NCI-H2196 treated with DMSO at 0.1 percent for 48 hours (cell line): ENCODE measurements around the gene AP5Z1.

ENCODE experiments used
- DNase-seq: peaks from one replicate; lab custom pipeline; 2025; ENCODE audit not compliant: unreplicated experiment; lab: John Stamatoyannopoulos, UW

Gene AP5Z1, protein sequence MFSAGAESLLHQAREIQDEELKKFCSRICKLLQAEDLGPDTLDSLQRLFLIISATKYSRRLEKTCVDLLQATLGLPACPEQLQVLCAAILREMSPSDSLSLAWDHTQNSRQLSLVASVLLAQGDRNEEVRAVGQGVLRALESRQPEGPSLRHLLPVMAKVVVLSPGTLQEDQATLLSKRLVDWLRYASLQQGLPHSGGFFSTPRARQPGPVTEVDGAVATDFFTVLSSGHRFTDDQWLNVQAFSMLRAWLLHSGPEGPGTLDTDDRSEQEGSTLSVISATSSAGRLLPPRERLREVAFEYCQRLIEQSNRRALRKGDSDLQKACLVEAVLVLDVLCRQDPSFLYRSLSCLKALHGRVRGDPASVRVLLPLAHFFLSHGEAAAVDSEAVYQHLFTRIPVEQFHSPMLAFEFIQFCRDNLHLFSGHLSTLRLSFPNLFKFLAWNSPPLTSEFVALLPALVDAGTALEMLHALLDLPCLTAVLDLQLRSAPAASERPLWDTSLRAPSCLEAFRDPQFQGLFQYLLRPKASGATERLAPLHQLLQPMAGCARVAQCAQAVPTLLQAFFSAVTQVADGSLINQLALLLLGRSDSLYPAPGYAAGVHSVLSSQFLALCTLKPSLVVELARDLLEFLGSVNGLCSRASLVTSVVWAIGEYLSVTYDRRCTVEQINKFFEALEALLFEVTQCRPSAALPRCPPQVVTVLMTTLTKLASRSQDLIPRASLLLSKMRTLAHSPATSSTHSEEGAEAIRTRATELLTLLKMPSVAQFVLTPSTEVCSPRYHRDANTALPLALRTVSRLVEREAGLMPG

DNA sequence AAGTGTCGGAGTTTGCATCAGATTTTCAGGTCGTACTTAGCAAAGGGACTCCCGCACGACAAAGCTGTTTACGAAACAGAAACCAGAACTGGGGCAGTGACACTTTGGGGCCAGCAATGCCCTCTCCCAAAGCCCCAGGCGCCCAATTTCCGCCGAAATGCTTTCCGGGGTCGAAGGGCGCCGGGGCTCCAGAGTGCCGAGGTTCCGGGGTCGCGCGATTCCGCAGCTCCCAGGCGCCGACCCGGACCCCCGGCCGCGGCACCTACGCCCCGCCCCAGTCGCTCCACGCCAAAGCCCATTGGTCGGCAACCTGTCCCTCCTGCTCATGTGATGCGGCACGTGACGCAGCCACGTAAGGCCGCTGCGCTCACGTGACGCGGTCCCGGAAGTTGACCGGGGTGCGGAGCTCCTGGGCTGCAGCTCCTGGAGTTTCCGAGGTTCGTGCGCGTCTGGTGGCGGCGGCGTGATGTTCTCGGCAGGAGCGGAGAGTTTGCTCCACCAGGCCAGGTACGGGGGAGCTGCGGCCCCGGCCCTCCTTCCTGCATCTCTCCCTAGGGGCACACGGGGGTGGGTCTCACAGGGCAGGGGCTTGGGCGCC lies at the start of gene AP5Z1:
Gene AP5Z1, plus strand, starts transcription at position 374 of the 598 bp plus-strand sequence. Its CDS starts 93 bp downstream, at position 467.
- peak; percentile 82 for DNase-seq

DNA sequence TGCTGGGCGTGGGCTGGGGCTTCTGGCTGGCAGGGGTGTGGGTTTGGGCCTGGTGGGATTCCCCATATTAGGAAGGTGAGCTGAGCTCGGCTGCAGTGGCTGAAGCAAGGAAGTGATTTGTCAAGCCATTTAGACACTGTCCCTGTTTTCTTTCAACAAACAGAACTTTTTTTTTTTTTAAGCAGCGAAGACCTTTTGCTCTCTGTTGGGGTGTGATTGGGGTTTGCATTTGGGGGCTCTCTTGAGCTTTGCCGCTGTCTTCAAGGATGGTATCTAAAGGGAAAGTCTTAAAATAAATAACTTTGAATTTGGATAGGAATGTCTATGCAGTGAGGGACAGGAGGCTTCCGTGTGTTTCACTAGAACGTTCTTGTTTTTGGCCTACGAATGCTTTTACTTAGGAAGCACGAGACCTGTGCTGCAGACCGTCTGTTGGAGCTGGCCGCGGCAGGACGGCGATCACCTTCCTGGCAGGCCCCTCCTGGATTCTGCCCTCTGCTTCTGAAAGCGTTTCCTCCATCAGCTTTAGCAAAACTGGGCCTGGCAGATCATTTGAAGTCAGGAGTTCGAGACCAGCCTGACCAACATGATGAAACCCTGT lies 49.5 kb upstream of the AP5Z1 start:
- no peak for DNase-seq

DNA sequence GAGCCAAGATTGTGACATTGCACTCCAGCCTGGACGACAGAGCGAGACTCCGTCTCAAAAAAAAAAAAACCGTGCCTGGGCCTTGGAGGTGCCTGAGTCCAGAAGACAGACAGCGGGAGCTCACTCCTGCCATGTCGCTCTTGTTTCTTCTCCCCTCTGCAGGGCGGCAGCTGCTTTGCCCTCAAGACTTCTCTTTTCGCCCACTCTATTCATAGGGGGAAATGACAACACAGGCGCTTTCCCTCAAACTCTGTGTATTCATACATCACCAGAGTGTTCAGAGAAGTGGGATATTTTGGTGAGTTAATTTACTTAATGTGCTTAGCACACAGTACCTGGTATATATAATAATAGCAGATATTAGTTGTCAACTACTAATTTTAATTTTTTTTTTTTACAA lies 48.9 kb upstream of the AP5Z1 start:
- no peak for DNase-seq

DNA sequence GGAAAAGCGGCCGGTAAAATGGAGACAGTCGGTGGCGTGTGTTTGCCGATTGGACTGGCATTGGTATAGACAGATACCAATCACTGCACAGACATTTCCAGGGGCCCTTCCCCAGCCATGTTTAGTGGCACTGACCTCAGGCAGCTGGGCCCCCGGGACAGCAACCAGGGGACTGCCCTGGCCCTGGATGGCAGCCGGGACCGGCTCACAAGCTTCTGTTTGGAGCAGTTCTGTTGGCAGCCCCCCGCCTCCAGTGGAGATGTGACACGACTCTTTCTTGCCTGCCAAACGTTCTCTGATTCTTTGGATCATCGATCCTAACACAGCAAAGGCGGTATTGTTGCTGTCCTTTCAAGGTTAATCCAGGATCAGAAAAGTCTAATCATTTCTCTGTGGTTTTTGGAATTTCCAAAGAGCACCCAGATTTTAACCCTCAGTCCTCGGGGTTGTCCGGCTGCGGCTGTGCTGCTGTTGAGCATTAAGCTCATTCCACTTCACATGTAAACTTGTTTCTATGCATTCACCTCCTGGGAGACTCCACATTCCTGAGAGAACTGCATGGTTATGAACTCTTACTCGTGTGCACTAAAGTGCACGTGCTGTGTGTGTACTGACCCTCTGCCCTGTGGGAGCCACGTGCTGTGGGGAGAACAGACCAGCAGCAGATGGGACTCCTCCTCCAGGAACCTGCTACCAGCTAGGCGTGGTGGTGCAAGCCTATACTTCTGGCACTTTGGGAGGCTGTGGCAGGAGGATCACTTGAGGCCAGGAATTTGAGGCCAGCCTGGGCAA lies 47.3 kb upstream of the AP5Z1 start:
- DNase-seq: no peak

DNA sequence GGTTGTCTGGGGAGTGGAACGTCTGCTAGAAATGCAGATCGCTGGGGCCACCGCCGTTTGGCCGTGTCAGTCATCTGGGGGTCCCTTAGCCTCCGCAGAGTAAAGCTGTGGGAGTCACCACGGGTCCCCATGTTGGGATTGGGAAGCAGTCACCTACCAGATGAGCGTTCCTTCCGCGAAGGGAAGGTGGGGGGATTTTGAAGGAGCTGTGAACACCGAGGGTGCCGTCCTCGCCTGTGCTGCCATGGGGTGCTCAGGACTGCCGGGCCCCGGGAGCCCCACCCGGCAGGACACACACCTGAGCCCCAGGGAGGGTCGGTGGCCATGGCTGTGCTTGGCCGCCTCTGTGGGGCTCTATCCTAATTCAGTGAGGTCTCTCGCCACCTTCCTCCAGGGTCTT lies 46.2 kb upstream of the AP5Z1 start:
- DNase-seq: no peak

DNA sequence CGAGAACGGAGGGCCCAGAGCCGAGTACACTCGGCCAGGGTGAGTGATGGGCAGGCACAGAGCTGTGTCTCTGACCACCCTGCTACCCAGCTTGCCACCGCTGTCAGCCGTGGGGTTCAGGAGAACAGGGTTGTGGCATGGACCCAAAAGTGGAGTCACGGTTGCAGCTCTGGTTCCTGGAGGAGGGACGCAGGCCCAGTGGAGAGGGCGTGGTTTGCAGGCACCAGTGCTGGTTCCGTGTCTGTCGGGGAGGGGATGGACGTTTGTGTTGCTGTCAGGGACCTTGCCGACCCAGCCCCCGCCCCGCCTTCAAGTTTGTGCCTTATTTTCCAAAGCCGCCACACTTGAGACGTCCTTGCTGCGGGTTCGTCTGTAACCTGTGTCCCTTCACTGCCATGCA lies 45.1 kb upstream of the AP5Z1 start:
- no peak for DNase-seq

DNA sequence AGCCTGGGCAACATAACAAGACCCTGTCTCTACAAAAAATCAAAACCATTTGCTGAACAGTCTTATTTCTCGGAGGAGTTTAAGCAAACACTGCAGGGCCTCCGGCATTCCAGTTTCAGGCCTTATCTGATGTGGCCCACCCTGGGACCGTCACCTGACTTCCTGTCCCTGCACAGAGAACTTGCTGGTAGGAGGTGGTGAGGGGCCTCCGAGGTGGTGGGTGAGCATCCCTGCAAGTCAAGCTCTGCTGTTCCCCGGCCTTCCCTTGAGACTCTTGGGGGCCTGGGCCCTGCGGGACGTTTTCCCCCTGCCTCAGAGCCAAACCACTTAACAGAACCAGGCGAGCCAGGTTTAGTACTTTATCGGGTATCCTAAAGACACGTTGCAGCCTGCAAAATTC lies 44.5 kb upstream of the AP5Z1 start:
- no peak for DNase-seq

DNA sequence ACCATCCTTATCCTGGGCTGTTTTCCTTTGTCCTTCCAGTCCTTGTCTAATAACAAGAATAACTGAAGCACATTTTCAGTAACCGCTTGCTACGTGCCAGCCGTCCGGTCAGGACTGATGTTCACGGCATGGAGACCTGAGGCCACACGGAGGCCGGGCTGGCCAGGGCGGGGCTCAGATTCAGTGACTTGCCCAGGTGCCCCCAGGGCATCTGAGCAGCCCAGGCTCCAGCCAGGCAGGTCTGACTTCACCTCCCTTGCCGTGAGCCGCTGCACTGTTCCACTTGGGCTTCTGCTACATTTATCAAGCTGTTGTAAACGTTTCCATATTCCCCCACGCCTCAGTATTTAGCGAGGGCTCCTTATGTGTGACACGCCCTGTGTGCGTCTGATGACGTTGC lies 43.6 kb upstream of the AP5Z1 start:
- DNase-seq: no peak

DNA sequence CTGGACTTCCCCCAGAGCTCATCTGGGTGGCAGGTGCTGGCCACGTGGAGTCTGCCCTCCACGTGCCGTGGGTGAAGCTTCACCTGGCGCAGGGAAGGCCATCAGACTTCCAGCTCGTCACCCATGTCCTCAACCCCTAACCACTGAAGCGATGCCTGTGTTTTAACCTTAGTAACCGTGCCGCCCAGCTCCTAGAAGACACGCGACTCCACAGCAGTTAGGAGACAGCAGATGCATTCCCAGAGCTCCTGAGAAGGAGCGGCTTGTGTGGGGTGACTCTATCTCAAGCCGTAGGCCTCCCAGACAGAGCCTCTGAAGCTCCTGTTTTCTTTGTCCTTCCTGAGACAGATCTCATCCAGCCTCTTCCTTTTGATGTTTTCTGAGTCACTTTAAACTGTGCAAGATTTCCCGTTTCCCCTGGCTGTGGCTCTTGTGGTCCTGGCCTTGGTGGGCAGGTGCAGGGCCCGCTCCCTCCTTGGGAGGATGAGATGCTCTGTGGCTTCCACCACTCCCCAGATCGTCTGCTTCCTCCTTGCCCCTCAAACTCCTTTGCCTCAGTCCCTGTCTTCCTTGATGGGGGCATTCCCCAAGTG lies 41.4 kb upstream of the AP5Z1 start:
- no peak for DNase-seq

DNA sequence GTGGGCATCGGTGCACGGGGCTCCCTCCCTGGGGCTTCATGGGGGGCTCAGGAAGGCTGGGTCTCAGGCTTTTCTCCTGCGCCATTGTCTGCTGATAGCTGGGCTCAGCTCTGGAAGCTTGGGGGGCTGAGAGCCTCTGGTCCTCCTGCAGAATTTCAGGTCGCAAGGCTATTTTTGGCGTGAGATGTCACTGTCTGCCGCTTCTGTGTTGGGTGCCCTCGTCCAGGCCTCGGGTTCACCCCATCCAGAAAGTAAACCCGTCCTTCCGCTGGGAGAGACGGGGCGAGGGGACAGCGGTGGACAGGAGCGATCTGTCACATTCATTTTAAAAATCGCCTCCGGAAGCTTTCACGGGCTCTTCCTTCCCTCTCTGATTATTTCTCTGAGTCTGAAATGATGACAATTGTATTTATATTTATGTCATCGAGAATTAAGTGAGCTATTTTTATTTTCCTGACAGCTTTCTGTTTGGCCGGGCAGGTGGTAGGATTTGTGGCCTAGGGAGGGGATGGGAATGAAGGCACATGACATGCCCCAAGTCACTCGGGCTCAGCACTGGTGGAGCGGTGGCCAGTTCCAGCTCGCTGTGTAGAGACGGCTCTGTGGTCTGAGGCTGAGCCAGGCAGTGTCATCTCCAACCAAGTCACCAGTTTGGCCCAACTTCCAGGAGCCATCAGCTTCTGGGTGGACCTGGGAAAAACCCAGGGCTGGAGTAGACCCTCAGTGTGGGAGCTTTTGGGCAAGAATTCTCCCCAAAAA lies 40.7 kb upstream of the AP5Z1 start:
- no peak for DNase-seq

DNA sequence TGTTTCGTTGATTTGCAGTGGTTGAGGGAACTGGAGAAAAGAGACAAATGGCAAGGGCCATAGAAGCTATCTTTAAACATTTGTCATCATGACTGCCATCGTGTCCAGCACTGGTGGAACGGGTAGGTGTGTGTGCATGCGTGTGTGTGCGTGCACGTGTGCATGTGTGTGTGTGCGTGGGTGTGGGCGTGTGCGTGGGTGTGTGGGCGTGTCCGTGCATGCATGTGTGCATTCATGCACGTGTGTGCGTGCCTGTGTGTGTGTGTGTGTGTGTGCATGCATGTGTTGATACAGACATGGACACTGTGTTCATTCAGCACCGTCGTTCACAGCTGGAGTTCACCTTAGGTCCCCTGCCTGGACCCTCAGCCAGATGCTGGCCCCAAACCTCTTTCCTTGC lies 38.1 kb upstream of the AP5Z1 start:
- DNase-seq: no peak

DNA sequence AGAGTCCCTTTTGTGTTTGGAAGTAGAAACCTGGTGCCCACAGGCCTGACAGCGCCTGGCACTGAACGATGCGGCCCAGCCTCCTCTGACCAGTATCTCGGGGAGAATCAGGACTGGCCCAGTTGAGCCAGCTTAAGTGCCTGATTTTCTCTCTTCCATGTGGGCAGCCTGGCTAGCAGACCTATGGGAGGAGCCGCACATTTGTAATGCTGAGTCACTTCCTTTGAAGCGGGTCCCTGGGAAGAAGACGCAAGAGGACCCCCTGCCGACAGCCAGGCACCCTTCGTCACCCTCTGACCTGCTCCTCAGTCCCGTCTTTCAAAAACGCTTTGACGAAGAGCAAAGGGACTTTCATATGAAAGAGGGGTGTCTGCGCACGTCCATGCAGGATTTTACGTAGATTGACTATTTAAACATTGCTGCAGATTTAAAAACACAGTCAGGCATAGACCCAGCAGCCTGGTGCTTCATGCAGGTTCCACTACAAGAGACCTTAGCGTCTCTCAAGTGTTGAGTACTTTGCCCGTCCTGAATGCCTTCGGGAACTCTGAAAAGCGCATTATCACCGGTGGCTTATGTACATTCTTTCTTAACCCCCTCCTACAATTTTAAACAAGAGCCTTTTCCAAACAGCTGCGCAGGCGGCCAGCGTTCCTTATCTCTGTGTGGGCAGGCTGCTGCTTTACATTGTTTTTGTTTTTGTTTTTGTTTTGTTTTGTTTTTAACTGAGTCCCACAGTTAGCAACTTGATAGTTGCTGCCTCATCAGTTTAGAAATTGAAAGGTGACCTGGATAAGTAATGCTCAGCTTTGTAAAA lies 36.5 kb upstream of the AP5Z1 start:
- no peak for DNase-seq

DNA sequence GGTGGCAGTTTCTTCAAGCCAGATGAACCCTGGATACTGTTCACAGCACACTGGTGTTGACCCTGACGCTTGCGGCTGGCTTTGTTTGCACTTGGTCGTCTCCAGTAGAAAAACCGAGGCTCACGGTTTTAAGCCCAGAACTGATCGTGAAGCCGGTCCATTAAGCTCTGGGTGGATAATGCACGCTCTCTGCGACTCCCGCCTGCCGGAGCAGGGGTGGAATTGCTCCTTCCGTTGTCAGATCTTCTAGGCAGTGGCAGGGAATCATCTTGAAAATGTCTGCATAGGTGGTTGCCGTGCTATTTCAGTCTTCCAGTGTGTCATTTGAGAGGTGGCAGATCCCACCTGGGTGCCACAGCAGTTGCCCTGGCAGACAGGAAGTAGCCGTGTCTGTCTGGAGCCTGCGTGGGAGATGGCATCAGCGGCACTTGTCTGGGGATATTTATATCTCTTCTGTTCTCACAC lies 35.9 kb upstream of the AP5Z1 start:
- no peak for DNase-seq

DNA sequence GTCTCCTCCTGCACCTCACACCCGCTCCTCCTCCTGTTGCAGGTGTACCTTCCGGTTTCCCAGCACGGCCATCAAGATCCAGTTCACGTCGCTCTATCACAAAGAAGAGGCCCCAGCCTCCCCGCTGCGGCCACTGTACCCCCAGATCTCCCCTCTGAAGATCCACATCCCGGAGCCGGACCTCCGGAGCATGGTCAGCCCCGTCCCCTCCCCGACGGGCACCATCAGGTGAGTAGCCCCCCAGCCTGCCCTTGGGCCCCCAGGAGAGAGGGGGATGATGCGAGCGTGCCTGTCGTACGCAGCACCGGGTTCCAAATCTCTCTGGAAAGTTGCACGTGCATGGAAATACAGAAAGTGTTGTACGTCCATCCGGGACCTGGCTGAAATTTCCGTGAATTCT lies 34.6 kb upstream of the AP5Z1 start:
- DNase-seq: no peak

DNA sequence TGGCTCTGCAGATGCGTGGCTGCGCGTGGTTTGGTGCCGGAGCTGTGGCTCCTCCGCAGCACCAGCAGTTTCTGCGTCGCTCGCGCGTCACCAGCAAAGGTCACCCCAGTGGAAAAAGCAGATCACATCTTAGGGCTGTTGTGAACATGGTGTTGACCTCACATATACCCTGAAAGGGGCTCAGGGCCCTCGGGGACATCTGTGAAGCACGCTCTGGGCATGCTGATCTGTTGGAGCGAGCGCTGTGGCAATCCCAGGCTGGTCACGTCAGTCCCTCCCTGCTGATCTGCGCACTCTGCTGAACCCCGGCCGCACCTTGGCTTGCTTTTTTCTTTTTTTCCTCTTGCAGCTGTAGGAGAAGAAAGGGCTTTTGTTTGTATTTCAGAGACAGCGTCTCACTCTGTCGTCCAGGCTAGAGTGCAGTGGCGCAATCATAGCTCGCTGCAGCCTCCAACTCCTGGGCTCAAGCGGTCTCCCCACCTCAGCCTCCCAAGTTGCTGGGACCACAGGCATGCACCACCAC lies 33.3 kb upstream of the AP5Z1 start:
- DNase-seq: no peak

DNA sequence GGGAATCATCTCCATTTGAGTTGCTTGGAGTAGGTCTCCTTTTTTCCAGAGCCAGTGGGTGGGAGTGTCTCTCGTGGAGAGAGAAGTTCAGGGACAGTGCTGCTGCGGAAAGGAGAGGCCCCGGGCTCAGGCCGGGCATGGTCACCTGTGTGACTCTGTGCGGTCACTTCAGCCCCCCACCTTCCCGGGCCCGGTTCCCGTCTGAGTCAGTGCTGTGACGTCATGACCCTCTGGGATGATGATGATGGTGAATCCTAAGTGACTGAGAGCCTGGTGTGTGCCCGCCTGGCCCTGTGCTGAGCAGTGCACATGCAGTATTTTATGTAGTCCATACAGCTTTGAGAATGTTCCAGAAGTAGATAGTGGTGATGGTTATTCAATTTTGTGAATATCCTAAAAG lies 32.6 kb upstream of the AP5Z1 start:
- no peak for DNase-seq

DNA sequence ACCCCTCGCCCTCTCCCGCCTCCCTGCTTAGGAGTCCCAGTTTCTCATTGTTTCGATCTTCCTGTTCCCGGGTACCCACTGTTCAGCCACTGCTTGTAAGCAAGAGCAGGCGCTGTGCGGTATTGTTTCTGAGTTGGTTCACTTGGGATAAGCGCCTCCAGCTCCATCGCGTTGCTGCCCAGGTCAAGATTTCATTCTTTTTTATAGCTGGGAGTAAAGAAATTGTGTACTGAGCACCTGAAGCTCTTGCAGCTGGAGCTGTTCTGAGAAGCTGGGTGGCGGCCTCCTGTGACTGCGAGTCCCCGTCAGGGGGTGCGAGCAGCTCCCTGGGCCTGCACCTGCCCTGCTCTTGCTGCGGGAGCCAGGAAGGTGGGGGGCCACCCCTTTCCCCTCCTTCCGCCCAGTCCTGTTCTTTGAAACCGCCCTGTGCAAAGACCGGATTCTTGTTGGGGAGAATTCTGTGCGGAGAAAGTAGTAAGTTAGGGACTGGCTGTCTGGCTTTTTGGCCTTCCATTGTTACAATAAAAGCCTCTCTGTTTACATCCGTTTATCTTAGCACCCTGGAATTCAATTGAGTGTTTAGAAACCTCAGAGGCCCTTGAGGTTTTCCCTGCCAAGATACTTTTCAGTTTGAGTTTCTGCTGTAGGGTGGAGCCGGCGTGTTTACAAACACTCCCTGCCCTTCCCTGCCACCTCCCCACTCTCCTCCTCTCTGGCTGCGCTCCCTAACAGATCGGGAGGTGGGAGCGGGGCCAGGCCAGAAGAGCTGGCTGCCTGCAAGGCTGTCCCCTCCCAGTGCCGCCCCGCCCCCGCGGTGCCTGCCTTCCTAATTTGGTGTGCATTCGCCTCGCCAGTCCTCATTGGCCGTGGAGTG lies 30.8 kb upstream of the AP5Z1 start:
- DNase-seq: peak; percentile 96
